Measurements from ENCODE around the gene LRRC41. TPM values are rescaled to one million over a fixed set of nuclear protein-coding genes. Genes with fewer than 3 reads are reported as not detected.

LRRC41 gene
- total RNA-seq, 2 experiments from 2014 or later: 23.0 to 24.3 TPM

- Mint-ChIP-seq H3K27me3 (no peaks in the 10 kb centered on the region), H3K36me3 (ENCODE audit: low read depth) (peaks cover 59% of the 10 kb centered on the region), H3K27ac (no peak overlapping the region), H3K4me1 (ENCODE audit: low read depth) (peaks cover 23% of the 10 kb centered on the region), H3K9me3 (no peaks in the 10 kb centered on the region), H3K4me3 (no peak overlapping the region)
- H3K36me3 ChIP-seq (ENCODE audit: insufficient read depth, low read length): peaks cover 42% of the 10 kb centered on the region
- peaks cover 33% of the 10 kb centered on the region for H3K4me1 ChIP-seq (ENCODE audit: insufficient read depth, low read length)
- TF ChIP-seq CTCF (IDR thresholded peaks at IDR 0.05): no peak
- no peaks in the 10 kb centered on the region for H3K9me3 ChIP-seq (ENCODE audit: control insufficient read depth in 1 of 2, insufficient read depth in 1 of 2, low read length in 2 of 2)
- intact Hi-C loops (cut with DNase I, micrococcal nuclease): loop anchor here in 1 of 2 experiments (10.0 kb wide), 1 partner anchor 1635 kb away; the partner anchor contains the start of genes ARMH1 and TMEM53
- DNase-seq (no peak), ATAC-seq (ENCODE audit: poor library complexity) (no peak)
- POLR2A ChIA-PET: interaction anchor here (0.6 kb wide), 1 partner anchor 1021 kb away, joined by 3 read pairs; no protein-coding TSS in a partner anchor
- CTCF ChIA-PET: no interaction called here
- H3K27ac ChIP-seq (ENCODE audit: low read depth in 1 of 2, low read length in 2 of 2): no peak overlapping the region
- H3K27me3 ChIP-seq (ENCODE audit: control insufficient read depth in 1 of 2, insufficient read depth in 2 of 2, low read length in 2 of 2): no peaks in the 10 kb centered on the region
- no peak overlapping the region for H3K4me3 ChIP-seq (ENCODE audit: low read length)
These were observed 6.2 kb upstream of the LRRC41 start for GRCh38 chr1:46309401-46310159.

DNA sequence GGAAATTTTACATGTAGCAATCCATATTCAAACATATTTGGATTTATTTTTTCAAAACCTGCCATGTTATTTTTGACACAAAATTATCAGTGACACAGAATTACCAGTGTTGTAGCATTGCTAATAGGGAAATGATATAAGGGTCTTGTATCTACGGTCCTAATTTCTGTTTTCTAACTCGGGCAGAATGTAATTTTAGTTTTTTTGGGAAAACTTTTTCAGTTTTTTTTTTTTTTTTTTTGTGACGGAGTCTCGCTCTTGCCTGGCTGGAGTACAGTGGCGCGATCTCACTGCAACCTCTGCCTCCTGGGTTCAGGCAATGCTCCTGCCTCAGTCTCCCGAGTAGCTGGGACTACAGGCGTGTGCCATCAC is 2.7 kb upstream of the LRRC41 start:
- DNase-seq (no peak), ATAC-seq (ENCODE audit: poor library complexity) (no peak)
- Histone ChIP-seq H3K4me1 (ENCODE audit: insufficient read depth, low read length) (peaks cover 56% of the 10 kb centered on the region), H3K27ac (ENCODE audit: low read depth in 1 of 2, low read length in 2 of 2) (no peak overlapping the region), H3K9me3 (ENCODE audit: control insufficient read depth in 1 of 2, insufficient read depth in 1 of 2, low read length in 2 of 2) (no peaks in the 10 kb centered on the region), H3K27me3 (ENCODE audit: control insufficient read depth in 1 of 2, insufficient read depth in 2 of 2, low read length in 2 of 2) (no peaks in the 10 kb centered on the region), H3K36me3 (ENCODE audit: insufficient read depth, low read length) (peaks cover 14% of the 10 kb centered on the region), H3K4me3 (ENCODE audit: low read length) (no peak overlapping the region)
- no peak overlapping the region for H3K27ac Mint-ChIP-seq
- H3K36me3 Mint-ChIP-seq (ENCODE audit: low read depth): peaks cover 48% of the 10 kb centered on the region
- ChIA-PET CTCF (interaction anchor here (1.0 kb wide), 1 partner anchor 42 kb away, joined by 3 read pairs; no protein-coding TSS in a partner anchor), POLR2A (no interaction called here)
- peak overlapping the region; percentile 76 for H3K4me3 Mint-ChIP-seq
- H3K9me3 Mint-ChIP-seq: no peaks in the 10 kb centered on the region
- intact Hi-C loops (cut with DNase I, micrococcal nuclease): loop anchor here in 1 of 2 experiments (10.0 kb wide), 1 partner anchor 1631 kb away; the partner anchor contains the start of genes ARMH1 and TMEM53
- H3K27me3 Mint-ChIP-seq: no peaks in the 10 kb centered on the region
- TF ChIP-seq CTCF (IDR thresholded peaks at IDR 0.05): no peak
- H3K4me1 Mint-ChIP-seq (ENCODE audit: low read depth): peaks cover 52% of the 10 kb centered on the region

- Mint-ChIP-seq H3K4me1 (ENCODE audit: low read depth) (peaks cover 59% of the 10 kb centered on the region), H3K27ac (peak overlapping the region; percentile 98), H3K9me3 (no peaks in the 10 kb centered on the region), H3K27me3 (no peaks in the 10 kb centered on the region), H3K36me3 (ENCODE audit: low read depth) (peaks cover 38% of the 10 kb centered on the region), H3K4me3 (peak overlapping the region; percentile 100)
- ChIA-PET POLR2A (interaction anchor here (0.6 to 2.7 kb wide), 13 partner anchors 10 to 1030 kb away, joined by 3 to 42 read pairs (median 4); partner anchors contain the start of genes CMPK1, MKNK1, NSUN4 and RAD54L), CTCF (interaction anchor here (1.0 to 2.8 kb wide), 4 partner anchors 37 to 300 kb away, joined by 3 to 29 read pairs (median 10); partner anchors contain the start of genes MKNK1 and NSUN4)
- Histone ChIP-seq H3K36me3 (ENCODE audit: insufficient read depth, low read length) (no peaks in the 10 kb centered on the region), H3K27ac (ENCODE audit: low read depth in 1 of 2, low read length in 2 of 2) (peak overlapping the region; percentile 69 to 91), H3K4me1 (ENCODE audit: insufficient read depth, low read length) (peaks cover 61% of the 10 kb centered on the region), H3K9me3 (ENCODE audit: control insufficient read depth in 1 of 2, insufficient read depth in 1 of 2, low read length in 2 of 2) (no peaks in the 10 kb centered on the region), H3K4me3 (ENCODE audit: low read length) (peak overlapping the region; percentile 98), H3K27me3 (ENCODE audit: control insufficient read depth in 1 of 2, insufficient read depth in 2 of 2, low read length in 2 of 2) (no peaks in the 10 kb centered on the region)
- ATAC-seq (ENCODE audit: poor library complexity): no peak
- intact Hi-C loops (cut with DNase I, micrococcal nuclease): loop anchor here (1.0 to 10.0 kb wide), 8 partner anchors 36 to 1629 kb away; partner anchors contain the start of genes NSUN4 (in 2 of the 2), RAD54L (in 2 of the 2), ARMH1 (in 1 of the 2) and GPBP1L1 (in 1 of the 2)
- TF ChIP-seq CTCF (IDR thresholded peaks at IDR 0.05): no peak
- DNase-seq: peak in 3 of 14 experiments; percentile 4 to 23 (median 21)
These were observed 483 bp upstream of the LRRC41 start for GRCh38 chr1:46303872-46304326.

Measured in CD4-positive, alpha-beta T cell (primary cell).